K562 (cell line): Measurements from ENCODE around the gene CELSR3. TPM values are rescaled to one million over a fixed set of nuclear protein-coding genes. Genes with fewer than 3 reads are reported as not detected.

Source experiments
- BHLHE40 ChIP-seq: IDR thresholded peaks from 2 replicates; pipeline ENCODE4 v1.6.1; 2011; ENCODE audit warnings: low read length, improper control_type of control experiment
- CBX1 ChIP-seq: sonication (generic); IDR thresholded peaks from 2 replicates; pipeline ENCODE4 v1.6.1; 2016; ENCODE audit warnings: antibody characterized with exemption, low read depth, mild to moderate bottlenecking
- CREB1 ChIP-seq, 2 experiments: sonication (generic) in 1 of 2; formaldehyde crosslinking in 1 of 2; IDR thresholded peaks; 2 replicates each; pipeline versions ENCODE4 v1.6.1 to v1.8.0; 2012 to 2022; ENCODE audit warnings: inconsistent platforms in 1 of 2, mild to moderate bottlenecking in 1 of 2, missing genetic modification reagents in 1 of 2, moderate library complexity in 1 of 2
- CXXC5 ChIP-seq: fragments of 250-450 bp; sonication (Bioruptor Pico); IDR thresholded peaks from 2 replicates; pipeline ENCODE4 v1.8.0; 2022; ENCODE audit warnings: inconsistent platforms, mild to moderate bottlenecking, moderate library complexity
- EHMT2 ChIP-seq: fragments of 450-650 bp; IDR thresholded peaks from 2 replicates; pipeline ENCODE4 v1.6.1; 2018; ENCODE audit warnings: antibody characterized with exemption
- FOXK2 ChIP-seq, 2 experiments: fragments of 450-650 bp; IDR thresholded peaks in 1 of 2; conservative IDR thresholded peaks in 1 of 2; 2 replicates each; pipeline ENCODE4 v1.6.1; 2016; ENCODE audit warnings: low read depth in 2 of 2, mild to moderate bottlenecking in 1 of 2
- JUND ChIP-seq, 2 experiments: IDR thresholded peaks; 2 replicates in 1 of 2; 3 replicates in 1 of 2; pipeline ENCODE4 v1.6.1; 2011; ENCODE audit warnings: borderline replicate concordance in 2 of 2, low read depth in 2 of 2, low read length in 2 of 2, improper control_type of control experiment in 1 of 2, missing biosample characterization in 1 of 2, missing genetic modification characterization in 1 of 2, missing genetic modification reagents in 1 of 2
- KAT7 ChIP-seq: sonication (generic); formaldehyde crosslinking; IDR thresholded peaks from 2 replicates; pipeline ENCODE4 v1.8.0; 2022; ENCODE audit warnings: missing genetic modification reagents, mild to moderate bottlenecking, borderline replicate concordance
- MIER1 ChIP-seq: fragments of 450-650 bp; IDR thresholded peaks from 2 replicates; pipeline ENCODE4 v1.6.1; 2016; ENCODE audit warnings: antibody characterized with exemption, mild to moderate bottlenecking, low read depth
- NONO ChIP-seq, 2 experiments: fragments of 200-400 bp in 1 of 2; fragments of 450-650 bp in 1 of 2; formaldehyde crosslinking in 1 of 2; IDR thresholded peaks; 2 replicates each; pipeline ENCODE4 v1.6.1; 2017; ENCODE audit warnings: low read depth in 2 of 2, mild to moderate bottlenecking in 2 of 2, moderate library complexity in 2 of 2, low read length in 1 of 2
- NR1H2 ChIP-seq: sonication (generic); formaldehyde crosslinking; IDR thresholded peaks from 2 replicates; pipeline ENCODE4 v1.4.0; 2020; ENCODE audit warnings: mild to moderate bottlenecking, missing genetic modification reagents
- NRF1 ChIP-seq, 2 experiments: fragments of 450-650 bp; IDR thresholded peaks in 1 of 2; conservative IDR thresholded peaks in 1 of 2; 2 replicates each; pipeline ENCODE4 v1.6.1; 2014; ENCODE audit warnings: mild to moderate bottlenecking in 2 of 2
- POLR2A ChIP-seq: fragments of 450-650 bp; conservative IDR thresholded peaks from 2 replicates; pipeline ENCODE4 v1.6.1; 2016
- POLR2AphosphoS2 ChIP-seq: IDR thresholded peaks from 2 replicates; pipeline ENCODE4 v1.6.1; 2012; ENCODE audit warnings: low read length, improper control_type of control experiment
- RBFOX2 ChIP-seq: fragments of 200-400 bp; formaldehyde crosslinking; IDR thresholded peaks from 2 replicates; pipeline ENCODE4 v1.6.1; 2017; ENCODE audit warnings: low read depth, mild to moderate bottlenecking, low read length, moderate library complexity
- TAF1 ChIP-seq: IDR thresholded peaks from 2 replicates; pipeline ENCODE4 v1.6.1; 2011; ENCODE audit warnings: mild to moderate bottlenecking, low read length, moderate library complexity; ENCODE audit not compliant: insufficient read depth, control insufficient read depth, severe bottlenecking; ENCODE audit errors: extremely low read depth
- TBP ChIP-seq: optimal IDR thresholded peaks from 2 replicates; pipeline ENCODE3; 2011; ENCODE audit warnings: low read depth, low read length, improper control_type of control experiment
- THRB ChIP-seq: fragments of 450-650 bp; formaldehyde crosslinking; conservative IDR thresholded peaks from 2 replicates; pipeline ENCODE4 v1.4.0; 2022; ENCODE audit warnings: mild to moderate bottlenecking, missing genetic modification characterization
- ZNF197 ChIP-seq: fragments of 200-800 bp; sonication (Bioruptor generic); IDR thresholded peaks from 2 replicates; pipeline ENCODE4 v1.6.1; 2016; ENCODE audit warnings: low read depth, missing genetic modification characterization, missing compliant biosample characterization
- ZNF282 ChIP-seq: sonication (generic); formaldehyde crosslinking; IDR thresholded peaks from 2 replicates; pipeline ENCODE4 v1.8.1; 2023; ENCODE audit warnings: missing genetic modification reagents
- polyA plus RNA-seq, 8 experiments: library from polyadenylated mRNA; depleted of rRNA in 4 of 8; stranded (reverse) in 5 of 8; unstranded in 3 of 8; fragments of >200 nt; fragmentation: Nextera tagmentation in 2 of 8; fragmentation: Illumina TruSeq in 1 of 8; extraction: Ambion mirVana in 2 of 8; extraction: Trizol in 1 of 8; gene quantifications; 2 replicates each; pipeline versions ENCODE4 v1.2.1 to v1.2.3, GENCODE V29; 2011 to 2014; ENCODE audit warnings: inconsistent platforms in 1 of 8, missing spikeins in 1 of 8
- total RNA-seq, 7 experiments: library from RNA; depleted of rRNA in 6 of 7; stranded (reverse); fragments of >200 nt in 6 of 7; fragmentation: Illumina TruSeq in 2 of 7; extraction: Trizol in 2 of 7; gene quantifications; 2 replicates each; pipeline versions ENCODE4 v1.2.1 to v1.2.3, GENCODE V29; 2011 to 2021; ENCODE audit warnings: low replicate concordance in 1 of 7
- TF ChIP-seq, protein P1 (sequence below): sonication (generic); formaldehyde crosslinking; IDR thresholded peaks from 2 replicates; pipeline ENCODE4 v1.8.0; 2023; ENCODE audit warnings: mild to moderate bottlenecking, missing genetic modification reagents
- TF ChIP-seq, protein P2 (sequence below), 2 experiments: IDR thresholded peaks; 2 replicates each; pipeline ENCODE4 v1.6.1; 2011; ENCODE audit warnings: borderline replicate concordance in 1 of 2, control low read depth in 1 of 2, low read depth in 1 of 2, low read length in 1 of 2, mild to moderate bottlenecking in 1 of 2, mixed read lengths in 1 of 2, moderate library complexity in 1 of 2; ENCODE audit not compliant: insufficient read depth in 1 of 2, insufficient read length in 1 of 2, poor library complexity in 1 of 2, severe bottlenecking in 1 of 2; ENCODE audit errors: extremely low read depth in 1 of 2

CELSR3 gene
- total and polyA plus RNA-seq, 9 of the 15 experiments (the other 6 are each of a cell fraction or from before 2014, with no cell fraction given), result 0.10 to 2.7 (median 0.76) TPM

GRCh38 chr3:48662753-48663488 is at the start of gene CELSR3 (continued):
- TF ChIP-seq KAT7 (CRISPR knock-in tag), result 0 out of 2 replicates have a peak, but pooled peaks have one; percentile 1
- TF ChIP-seq CXXC5, result peak; percentile 7; the same call in 1 of the 2 replicates
- TF ChIP-seq BHLHE40, result peak; percentile 80
- peak; percentile 31; the same call in 1 of the 2 replicates for TF ChIP-seq NR1H2
- TF ChIP-seq TAF1, result peak; percentile 19
- peak; percentile 21 for TF ChIP-seq TBP
- TF ChIP-seq JUND (IDR thresholded peaks at IDR 0.05; ENCODE audit: borderline replicate concordance, low read depth, low read length), result peak; percentile 90
- TF ChIP-seq JUND (tag; IDR thresholded peaks at IDR 0.05; ENCODE audit: borderline replicate concordance, low read depth, low read length), result no peak
- peak in 1 of 2 experiments; percentile 95; a peak in 2 of 4 replicates for TF ChIP-seq FOXK2 (conservative IDR thresholded peaks at IDR 0.05 in 1 of 2, IDR thresholded peaks at IDR 0.05 in 1 of 2; ENCODE audit: low read depth in 2 of 2)
- TF ChIP-seq THRB, result 0 out of 2 replicates have a peak, but pooled peaks have one; percentile 15
- peak; percentile 12; the same call in 1 of the 2 replicates for TF ChIP-seq RBFOX2
- TF ChIP-seq CREB1 (IDR thresholded peaks at IDR 0.05), result no peak
- TF ChIP-seq CREB1 (CRISPR knock-in tag; IDR thresholded peaks at IDR 0.05), result peak; percentile 12; the same call in 1 of the 2 replicates
- TF ChIP-seq, protein P1, sequence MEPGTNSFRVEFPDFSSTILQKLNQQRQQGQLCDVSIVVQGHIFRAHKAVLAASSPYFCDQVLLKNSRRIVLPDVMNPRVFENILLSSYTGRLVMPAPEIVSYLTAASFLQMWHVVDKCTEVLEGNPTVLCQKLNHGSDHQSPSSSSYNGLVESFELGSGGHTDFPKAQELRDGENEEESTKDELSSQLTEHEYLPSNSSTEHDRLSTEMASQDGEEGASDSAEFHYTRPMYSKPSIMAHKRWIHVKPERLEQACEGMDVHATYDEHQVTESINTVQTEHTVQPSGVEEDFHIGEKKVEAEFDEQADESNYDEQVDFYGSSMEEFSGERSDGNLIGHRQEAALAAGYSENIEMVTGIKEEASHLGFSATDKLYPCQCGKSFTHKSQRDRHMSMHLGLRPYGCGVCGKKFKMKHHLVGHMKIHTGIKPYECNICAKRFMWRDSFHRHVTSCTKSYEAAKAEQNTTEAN, result peak; percentile 69; the same call in 1 of the 2 replicates
- no peak for TF ChIP-seq CBX1
- TF ChIP-seq ZNF197 (CRISPR knock-in tag), result no peak
- 0 out of 2 replicates have a peak, but pooled peaks have one; percentile 48 for TF ChIP-seq ZNF282 (CRISPR knock-in tag)
- peak in 1 of 2 experiments; percentile 88; a peak in 1 of 4 replicates for TF ChIP-seq NONO (IDR thresholded peaks at IDR 0.05; ENCODE audit: low read depth in 2 of 2, low read length in 1 of 2)
- no peak for TF ChIP-seq MIER1
- 0 out of 2 replicates have a peak, but pooled peaks have one; percentile 22 for TF ChIP-seq POLR2AphosphoS2
- TF ChIP-seq POLR2A, result 0 out of 2 replicates have a peak, but pooled peaks have one; percentile 32
- peak; percentile 64 to 76 for TF ChIP-seq NRF1 (conservative IDR thresholded peaks at IDR 0.05 in 1 of 2, IDR thresholded peaks at IDR 0.05 in 1 of 2)
- peak; percentile 63 for TF ChIP-seq EHMT2
- TF ChIP-seq, protein P2, sequence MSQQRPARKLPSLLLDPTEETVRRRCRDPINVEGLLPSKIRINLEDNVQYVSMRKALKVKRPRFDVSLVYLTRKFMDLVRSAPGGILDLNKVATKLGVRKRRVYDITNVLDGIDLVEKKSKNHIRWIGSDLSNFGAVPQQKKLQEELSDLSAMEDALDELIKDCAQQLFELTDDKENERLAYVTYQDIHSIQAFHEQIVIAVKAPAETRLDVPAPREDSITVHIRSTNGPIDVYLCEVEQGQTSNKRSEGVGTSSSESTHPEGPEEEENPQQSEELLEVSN (IDR thresholded peaks at IDR 0.05; ENCODE audit: borderline replicate concordance in 1 of 2, extremely low read depth in 1 of 2, insufficient read depth in 1 of 2, insufficient read length in 1 of 2, low read depth in 1 of 2, low read length in 1 of 2, poor library complexity in 1 of 2, severe bottlenecking in 1 of 2), result peak; percentile 44 to 71
